Measurements from ENCODE around the gene ATPAF2.

Gene ATPAF2

GRCh38 chr17:18014006-18014405, 25.0 kb downstream of the ATPAF2 start:
- TF ChIP-seq CTCF (IDR thresholded peaks at IDR 0.05; ENCODE audit: extremely low read depth, missing control alignments) = no peak
- no peak for DNase-seq (ENCODE audit: low spot score)

- no peak for TF ChIP-seq CTCF (IDR thresholded peaks at IDR 0.05; ENCODE audit: extremely low read depth, missing control alignments)
- no peak for DNase-seq (ENCODE audit: low spot score)
These were observed 27.7 kb downstream of the ATPAF2 start for GRCh38 chr17:18011286-18011685.

- TF ChIP-seq CTCF (IDR thresholded peaks at IDR 0.05; ENCODE audit: extremely low read depth, missing control alignments) = no peak
- no peak for DNase-seq (ENCODE audit: low spot score)
These were observed 29.2 kb downstream of the ATPAF2 start for GRCh38 chr17:18009609-18010420.

GRCh38 chr17:18008496-18009268, 30.3 kb downstream of the ATPAF2 start:
- DNase-seq (ENCODE audit: low spot score) = no peak
- TF ChIP-seq CTCF (IDR thresholded peaks at IDR 0.05; ENCODE audit: extremely low read depth, missing control alignments) = no peak

- DNase-seq (ENCODE audit: low spot score) = no peak
- no peak for TF ChIP-seq CTCF (IDR thresholded peaks at IDR 0.05; ENCODE audit: extremely low read depth, missing control alignments)
These were observed 32.3 kb downstream of the ATPAF2 start for GRCh38 chr17:18006495-18007239.

GRCh38 chr17:18005496-18005895, 33.5 kb downstream of the ATPAF2 start:
- no peak for TF ChIP-seq CTCF (IDR thresholded peaks at IDR 0.05; ENCODE audit: extremely low read depth, missing control alignments)
- DNase-seq (ENCODE audit: low spot score) = no peak
